Measurements from ENCODE around the gene CIPC. TPM values are rescaled to one million over a fixed set of nuclear protein-coding genes. Genes with fewer than 3 reads are reported as not detected.
A peak's percentile ranks its signal among the peaks of the same experiment; 100 is the strongest.

CIPC gene
- total and polyA plus RNA-seq, 8 donors: 18.6 to 24.3 (median 21.8) TPM

DNA sequence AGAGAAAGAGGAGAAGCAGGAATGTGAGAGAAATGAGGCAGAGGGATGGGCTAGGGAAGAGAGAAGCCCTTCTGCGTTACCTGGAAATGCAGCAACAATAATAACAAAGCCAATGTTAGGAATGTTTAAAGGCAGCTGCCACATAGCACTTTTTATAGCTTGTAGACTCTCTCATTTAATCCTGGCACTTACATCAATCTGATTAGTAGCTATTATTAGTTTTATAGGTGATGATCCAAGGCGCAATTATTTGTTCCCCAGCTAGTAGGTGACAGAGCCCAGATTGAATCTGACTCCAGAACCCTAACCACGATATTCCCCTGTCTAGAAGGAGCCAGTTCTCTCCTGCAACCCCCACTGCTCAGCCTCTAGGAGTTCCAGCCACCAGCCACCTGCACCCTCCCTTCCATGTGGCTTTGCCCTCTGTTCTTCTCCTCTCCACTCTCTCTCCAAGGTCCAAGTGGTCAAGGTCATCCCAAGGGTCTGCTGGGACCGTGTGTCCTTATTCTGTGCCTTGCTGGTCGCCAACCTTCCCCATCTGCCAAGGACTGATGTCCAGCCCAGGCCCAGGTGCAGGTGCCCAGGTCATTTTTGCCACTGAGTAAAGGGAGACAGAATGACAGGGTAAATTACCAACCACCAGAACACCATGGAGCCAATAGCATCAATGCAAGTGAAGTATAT is 29.4 kb upstream of the CIPC start:
- intact Hi-C loops (cut with DNase I): loop anchor here in 1 of 2 donors (10.0 kb wide), 1 partner anchor 194 kb away; no protein-coding TSS in a partner anchor
- no peak for DNase-seq
- no peak for ATAC-seq
- Histone ChIP-seq H3K27me3 (no peaks in the 10 kb centered on the region), H3K4me1 (peaks cover 5 to 47% of the 10 kb centered on the region in 2 donors), H3K27ac (no peak overlapping the region), H3K9me3 (no peaks in the 10 kb centered on the region), H3K4me3 (no peak overlapping the region), H3K36me3 (no peaks in the 10 kb centered on the region)
- TF ChIP-seq, protein P1, sequence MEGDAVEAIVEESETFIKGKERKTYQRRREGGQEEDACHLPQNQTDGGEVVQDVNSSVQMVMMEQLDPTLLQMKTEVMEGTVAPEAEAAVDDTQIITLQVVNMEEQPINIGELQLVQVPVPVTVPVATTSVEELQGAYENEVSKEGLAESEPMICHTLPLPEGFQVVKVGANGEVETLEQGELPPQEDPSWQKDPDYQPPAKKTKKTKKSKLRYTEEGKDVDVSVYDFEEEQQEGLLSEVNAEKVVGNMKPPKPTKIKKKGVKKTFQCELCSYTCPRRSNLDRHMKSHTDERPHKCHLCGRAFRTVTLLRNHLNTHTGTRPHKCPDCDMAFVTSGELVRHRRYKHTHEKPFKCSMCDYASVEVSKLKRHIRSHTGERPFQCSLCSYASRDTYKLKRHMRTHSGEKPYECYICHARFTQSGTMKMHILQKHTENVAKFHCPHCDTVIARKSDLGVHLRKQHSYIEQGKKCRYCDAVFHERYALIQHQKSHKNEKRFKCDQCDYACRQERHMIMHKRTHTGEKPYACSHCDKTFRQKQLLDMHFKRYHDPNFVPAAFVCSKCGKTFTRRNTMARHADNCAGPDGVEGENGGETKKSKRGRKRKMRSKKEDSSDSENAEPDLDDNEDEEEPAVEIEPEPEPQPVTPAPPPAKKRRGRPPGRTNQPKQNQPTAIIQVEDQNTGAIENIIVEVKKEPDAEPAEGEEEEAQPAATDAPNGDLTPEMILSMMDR (IDR thresholded peaks at IDR 0.05): no peak

DNA sequence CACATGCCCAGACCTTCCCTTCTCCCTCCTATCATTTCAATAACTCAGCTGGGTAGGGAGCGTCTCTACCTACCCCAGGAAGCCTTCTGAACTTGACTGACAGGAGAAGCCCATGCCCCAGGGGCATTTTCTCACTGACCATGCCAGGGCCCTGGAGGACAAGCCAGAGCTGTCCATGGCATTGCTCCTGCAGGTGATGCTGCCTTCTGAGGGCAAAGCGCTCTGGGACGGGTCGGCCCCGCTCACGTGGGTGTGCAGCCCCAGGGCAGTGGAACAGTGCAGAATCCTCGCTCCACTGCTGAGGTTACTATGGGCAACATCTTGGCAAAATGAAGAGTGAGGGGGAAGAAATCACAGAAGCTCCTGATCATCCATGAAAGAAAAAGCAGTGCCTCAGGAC is 28.5 kb upstream of the CIPC start:
- no peaks in the 10 kb centered on the region for H3K27me3 ChIP-seq
- no peaks in the 10 kb centered on the region for H3K36me3 ChIP-seq
- intact Hi-C loops (cut with DNase I): loop anchor here in 1 of 2 donors (10.0 kb wide), 1 partner anchor 195 kb away; no protein-coding TSS in a partner anchor
- H3K4me3 ChIP-seq: no peak overlapping the region
- ATAC-seq (no peak), DNase-seq (no peak)
- no peak overlapping the region for H3K27ac ChIP-seq
- H3K4me1 ChIP-seq: peaks cover 5 to 47% of the 10 kb centered on the region in 2 donors
- TF ChIP-seq, protein P1 (IDR thresholded peaks at IDR 0.05): no peak
- no peaks in the 10 kb centered on the region for H3K9me3 ChIP-seq

DNA sequence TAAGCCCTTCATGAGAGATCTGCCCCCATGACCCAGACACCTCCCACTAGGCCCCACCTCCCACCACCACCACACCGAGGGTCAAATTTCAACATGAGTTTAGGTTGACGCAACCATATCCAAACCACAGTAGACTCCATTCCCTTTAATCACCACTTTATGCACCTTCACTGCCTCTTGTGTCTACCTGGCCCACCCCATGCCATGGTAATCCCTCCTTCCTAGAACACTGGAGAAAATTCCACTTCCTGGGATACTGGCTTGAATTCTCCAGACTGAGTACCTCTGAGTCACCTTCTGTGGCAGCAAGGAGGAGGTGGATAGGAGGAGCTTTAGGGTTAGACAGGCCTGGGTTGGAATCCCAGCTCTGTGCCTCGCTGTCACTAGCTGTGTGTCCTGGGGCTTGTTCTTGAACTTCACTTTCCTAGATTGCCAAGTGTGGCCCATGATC is 26.1 kb upstream of the CIPC start:
- intact Hi-C loops (cut with DNase I): no loop called here
- H3K27me3 ChIP-seq: no peaks in the 10 kb centered on the region

DNA sequence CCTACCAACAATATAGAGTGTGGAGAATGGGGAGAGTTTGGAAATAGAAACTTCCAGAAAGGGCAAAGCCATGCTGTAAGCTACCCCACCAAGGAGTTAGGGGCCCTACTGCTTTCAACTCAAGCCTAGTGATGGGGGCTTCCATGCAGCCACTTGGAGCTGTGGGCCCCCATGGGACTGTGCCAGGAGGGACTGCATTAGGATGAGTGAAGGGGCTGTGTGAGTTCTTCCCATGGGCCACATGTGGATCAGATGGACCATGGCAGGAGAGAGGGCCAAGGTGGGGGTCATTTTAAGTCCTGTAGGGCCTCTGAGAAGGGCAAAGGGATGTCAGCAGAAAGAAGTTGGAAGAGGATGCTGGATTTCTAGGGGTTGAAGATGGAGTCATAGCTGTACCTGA is 23.1 kb upstream of the CIPC start:
- TF ChIP-seq, protein P1 (IDR thresholded peaks at IDR 0.05): no peak
- Histone ChIP-seq H3K9me3 (peaks cover 0 to 2% of the 10 kb centered on the region in 2 donors), H3K36me3 (no peaks in the 10 kb centered on the region), H3K27me3 (no peaks in the 10 kb centered on the region), H3K27ac (peak overlapping the region in 1 of 2 donors; percentile 83), H3K4me3 (peak overlapping the region in 1 of 2 donors; percentile 29), H3K4me1 (peaks cover 10 to 43% of the 10 kb centered on the region in 2 donors)
- ATAC-seq: no peak
- intact Hi-C loops (cut with DNase I): no loop called here
- DNase-seq: no peak

More for the DNA sequence above, 26.1 kb upstream of the CIPC start:
- no peaks in the 10 kb centered on the region for H3K9me3 ChIP-seq
- DNase-seq (no peak), ATAC-seq (peak; percentile 36)
- H3K4me3 ChIP-seq: no peak overlapping the region
- H3K4me1 ChIP-seq: peaks cover 14 to 52% of the 10 kb centered on the region in 2 donors
- H3K36me3 ChIP-seq: no peaks in the 10 kb centered on the region
- peak overlapping the region in 1 of 2 donors; percentile 2 for H3K27ac ChIP-seq
- TF ChIP-seq, protein P1 (IDR thresholded peaks at IDR 0.05): no peak

DNA sequence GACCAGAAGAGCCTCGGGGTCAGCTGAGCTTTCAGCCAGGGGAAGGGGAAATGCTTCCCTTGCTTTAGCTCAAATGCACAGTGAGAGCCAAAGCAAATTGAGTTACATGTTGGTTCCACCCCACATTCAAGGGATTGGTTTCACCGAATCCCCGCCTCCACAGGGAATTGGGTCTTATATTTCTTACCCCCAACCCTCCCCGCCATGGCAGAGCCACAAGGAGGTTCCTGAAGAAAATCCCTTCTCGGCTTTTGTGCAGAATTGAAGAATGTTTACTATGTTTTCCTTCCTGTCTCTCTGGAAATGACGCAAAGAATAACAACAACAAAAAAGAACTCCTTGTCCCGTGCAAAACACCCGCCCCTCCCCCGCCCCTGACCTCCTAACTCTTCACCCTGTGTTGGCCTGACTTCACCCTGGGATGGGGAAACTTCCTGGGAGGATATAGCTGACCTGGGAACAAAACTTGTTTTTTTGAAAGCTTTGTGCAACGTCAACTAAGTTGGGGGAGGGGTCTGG is 21.9 kb upstream of the CIPC start:
- Histone ChIP-seq H3K27me3 (no peaks in the 10 kb centered on the region), H3K4me1 (peaks cover 10 to 43% of the 10 kb centered on the region in 2 donors), H3K36me3 (no peaks in the 10 kb centered on the region), H3K9me3 (peaks cover 0 to 4% of the 10 kb centered on the region in 2 donors), H3K27ac (peak overlapping the region; percentile 83 to 85), H3K4me3 (peak overlapping the region in 1 of 2 donors; percentile 29)
- intact Hi-C loops (cut with DNase I): no loop called here
- DNase-seq: peak in 3 of 4 donors; percentile 57 to 86 (median 72)
- TF ChIP-seq, protein P1 (IDR thresholded peaks at IDR 0.05): no peak
- peak; percentile 74 for ATAC-seq
